B cell (primary cell): ENCODE measurements around the gene MYPOP.

Source experiments
- EZH2 ChIP-seq: IDR thresholded peaks from 2 replicates; pipeline ENCODE4 v1.6.1; 2012; ENCODE audit warnings: borderline replicate concordance, low read depth, mild to moderate bottlenecking, moderate library complexity, low read length; ENCODE audit not compliant: insufficient read depth, poor library complexity, severe bottlenecking
- TF ChIP-seq, protein P1 (sequence below): fragments of 200-600 bp; IDR thresholded peaks from one replicate; pipeline ENCODE4 v1.8.0; 2022; ENCODE audit warnings: antibody characterized with exemption, mild to moderate bottlenecking

- TF ChIP-seq EZH2, result no peak
- TF ChIP-seq, protein P1, sequence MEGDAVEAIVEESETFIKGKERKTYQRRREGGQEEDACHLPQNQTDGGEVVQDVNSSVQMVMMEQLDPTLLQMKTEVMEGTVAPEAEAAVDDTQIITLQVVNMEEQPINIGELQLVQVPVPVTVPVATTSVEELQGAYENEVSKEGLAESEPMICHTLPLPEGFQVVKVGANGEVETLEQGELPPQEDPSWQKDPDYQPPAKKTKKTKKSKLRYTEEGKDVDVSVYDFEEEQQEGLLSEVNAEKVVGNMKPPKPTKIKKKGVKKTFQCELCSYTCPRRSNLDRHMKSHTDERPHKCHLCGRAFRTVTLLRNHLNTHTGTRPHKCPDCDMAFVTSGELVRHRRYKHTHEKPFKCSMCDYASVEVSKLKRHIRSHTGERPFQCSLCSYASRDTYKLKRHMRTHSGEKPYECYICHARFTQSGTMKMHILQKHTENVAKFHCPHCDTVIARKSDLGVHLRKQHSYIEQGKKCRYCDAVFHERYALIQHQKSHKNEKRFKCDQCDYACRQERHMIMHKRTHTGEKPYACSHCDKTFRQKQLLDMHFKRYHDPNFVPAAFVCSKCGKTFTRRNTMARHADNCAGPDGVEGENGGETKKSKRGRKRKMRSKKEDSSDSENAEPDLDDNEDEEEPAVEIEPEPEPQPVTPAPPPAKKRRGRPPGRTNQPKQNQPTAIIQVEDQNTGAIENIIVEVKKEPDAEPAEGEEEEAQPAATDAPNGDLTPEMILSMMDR, result no peak
Measured at GRCh38 chr19:45890877-45891276, 11.5 kb downstream of the MYPOP start.
